HFFc6 (cell line): ENCODE results near the gene SLC41A1. TPM values are rescaled to one million over a fixed set of nuclear protein-coding genes. Genes with fewer than 3 reads are reported as not detected.
"Not testable (repeated sequence)": the region's sequence is repeated elsewhere in the genome, so short reads cannot be mapped to it uniquely, and the experiment has no call there.

Experiments
- DNase-seq: peaks from one replicate; pipeline ENCODE4 v3.0.0-alpha.2; 2018
- H3K27ac Mint-ChIP-seq: 2 replicates; pipeline ENCODE4 v1.8.0; 2020; ENCODE audit warnings: mild to moderate bottlenecking, mixed read lengths
- H3K27me3 Mint-ChIP-seq: 2 replicates; pipeline ENCODE4 v1.8.0; 2021; ENCODE audit warnings: mild to moderate bottlenecking, moderate library complexity, mixed read lengths; ENCODE audit not compliant: insufficient read depth
- H3K36me3 Mint-ChIP-seq: 2 replicates; pipeline ENCODE4 v1.8.0; 2021; ENCODE audit warnings: low read depth, mixed read lengths
- H3K4me1 Mint-ChIP-seq: 2 replicates; pipeline ENCODE4 v1.8.0; 2020; ENCODE audit warnings: low read depth, mixed read lengths
- H3K4me3 Mint-ChIP-seq: 2 replicates; pipeline ENCODE4 v1.8.0; 2020; ENCODE audit warnings: mild to moderate bottlenecking, moderate library complexity, mixed read lengths
- H3K9me3 Mint-ChIP-seq: 2 replicates; pipeline ENCODE4 v1.8.0; 2020; ENCODE audit warnings: mild to moderate bottlenecking, mixed read lengths
- CTCF ChIP-seq: fragments of 200-600 bp; sonication (generic); IDR thresholded peaks from 2 replicates; pipeline ENCODE4 v1.5.0; 2021; ENCODE audit warnings: antibody characterized with exemption, mild to moderate bottlenecking
- long read RNA-seq: library from polyadenylated mRNA; unstranded; transcript quantifications from one replicate; pipeline ENCODE4 v2.0.0, GENCODE V29; 2019
- total RNA-seq, 6 experiments: library from RNA; stranded (reverse); fragmentation: NEBNext Ultra II Directional; extraction: Animal tissue kit (Norgen Biotek cat#: 25700); gene quantifications; 2 replicates in 1 of 6; 3 replicates in 5 of 6; pipeline ENCODE4 v1.2.3, GENCODE V29; 2021

Gene SLC41A1
- total RNA-seq = 10 to 100 TPM; 31.6 to 39.8 (median 35.5) TPM
- long read RNA-seq, full-length matches to known transcripts = 1 of 9 reads
- long read RNA-seq, partial matches to known transcripts = 7 of 9 reads
- long read RNA-seq, other reads (novel, unspliced or antisense) = 1 of 9 reads

- no peaks in the 10 kb centered on the region for H3K9me3 Mint-ChIP-seq
- peak within 1 kb of the TSS; percentile 92 for H3K4me3 Mint-ChIP-seq
- DNase-seq = peak; percentile 85
- H3K27me3 Mint-ChIP-seq = peaks cover 5% of the 10 kb centered on the region
- H3K27ac Mint-ChIP-seq = peak within 1 kb of the TSS; percentile 88
- H3K4me1 Mint-ChIP-seq = peaks cover 36% of the 10 kb centered on the region
- peaks cover 15% of the 10 kb centered on the region for H3K36me3 Mint-ChIP-seq
- no peak for TF ChIP-seq CTCF
These were observed at the start of gene SLC41A1 for GRCh38 chr1:205812878-205813754. SLC41A1 (minus strand) TSS chr1:205813198; CDS start chr1:205810441, 2,757 bp downstream.

- peaks cover 13% of the 10 kb centered on the region for H3K27me3 Mint-ChIP-seq
- H3K4me3 Mint-ChIP-seq = no peak overlapping the region
- H3K4me1 Mint-ChIP-seq = no peaks in the 10 kb centered on the region; the same call in 1 of the 2 replicates
- no peak for DNase-seq
- no peak overlapping the region for H3K27ac Mint-ChIP-seq
- H3K36me3 Mint-ChIP-seq = peaks cover 2% of the 10 kb centered on the region; the same call in 1 of the 2 replicates
- peaks cover 5% of the 10 kb centered on the region for H3K9me3 Mint-ChIP-seq
- TF ChIP-seq CTCF = no peak
These were observed 48.5 kb upstream of the SLC41A1 start for GRCh38 chr1:205861540-205861939.

- no peaks in the 10 kb centered on the region; the same call in 1 of the 2 replicates for H3K4me1 Mint-ChIP-seq
- TF ChIP-seq CTCF = peak; percentile 26; the same call in 1 of the 2 replicates
- peaks cover 16% of the 10 kb centered on the region for H3K27me3 Mint-ChIP-seq
- peaks cover 19% of the 10 kb centered on the region for H3K9me3 Mint-ChIP-seq
- H3K4me3 Mint-ChIP-seq = peak overlapping the region; percentile 40
- DNase-seq = no peak
- no peak overlapping the region for H3K27ac Mint-ChIP-seq
- peaks cover 12% of the 10 kb centered on the region for H3K36me3 Mint-ChIP-seq
These were observed 45.4 kb upstream of the SLC41A1 start for GRCh38 chr1:205858141-205858961.

- not testable (repeated sequence) for H3K4me1 Mint-ChIP-seq
- H3K9me3 Mint-ChIP-seq = peaks cover 19% of the 10 kb centered on the region
These were observed 44.5 kb upstream of the SLC41A1 start for GRCh38 chr1:205857501-205857900.

GRCh38 chr1:205856433-205856832, 43.4 kb upstream of the SLC41A1 start:
- peaks cover 12% of the 10 kb centered on the region for H3K36me3 Mint-ChIP-seq

More at GRCh38 chr1:205857501-205857900, 44.5 kb upstream of the SLC41A1 start:
- not testable (repeated sequence) for H3K4me3 Mint-ChIP-seq, DNase-seq, H3K27ac Mint-ChIP-seq
- peaks cover 18% of the 10 kb centered on the region for H3K27me3 Mint-ChIP-seq
- peaks cover 12% of the 10 kb centered on the region for H3K36me3 Mint-ChIP-seq

More at GRCh38 chr1:205856433-205856832, 43.4 kb upstream of the SLC41A1 start:
- H3K27ac Mint-ChIP-seq = no peak overlapping the region
- no peak overlapping the region for H3K4me3 Mint-ChIP-seq
- H3K27me3 Mint-ChIP-seq = peaks cover 15% of the 10 kb centered on the region
- DNase-seq = no peak
- H3K9me3 Mint-ChIP-seq = peaks cover 19% of the 10 kb centered on the region
- H3K4me1 Mint-ChIP-seq = no peaks in the 10 kb centered on the region; the same call in 1 of the 2 replicates
- TF ChIP-seq CTCF = no peak
